Endothelial cell (in vitro differentiated cells): ENCODE data around the gene NEURL1. TPM values are rescaled to one million over a fixed set of nuclear protein-coding genes. Genes with fewer than 3 reads are reported as not detected.

Source experiments
- DNase-seq: peaks from one replicate; pipeline ENCODE4 v3.0.0; 2021; ENCODE audit warnings: low spot score
- H3K27ac Mint-ChIP-seq: one replicate; pipeline ENCODE4 v1.8.0; 2021; ENCODE audit warnings: mixed read lengths, inconsistent platforms; ENCODE audit not compliant: unreplicated experiment
- H3K27me3 Mint-ChIP-seq: one replicate; pipeline ENCODE4 v1.8.0; 2021; ENCODE audit warnings: mild to moderate bottlenecking, moderate library complexity, mixed read lengths, inconsistent platforms; ENCODE audit not compliant: unreplicated experiment
- H3K36me3 Mint-ChIP-seq: one replicate; pipeline ENCODE4 v1.8.0; 2021; ENCODE audit warnings: mild to moderate bottlenecking, low read depth, mixed read lengths, inconsistent platforms; ENCODE audit not compliant: unreplicated experiment
- H3K4me1 Mint-ChIP-seq: one replicate; pipeline ENCODE4 v1.8.0; 2021; ENCODE audit warnings: mild to moderate bottlenecking, mixed read lengths, inconsistent platforms; ENCODE audit not compliant: unreplicated experiment
- H3K4me3 Mint-ChIP-seq: one replicate; pipeline ENCODE4 v1.8.0; 2021; ENCODE audit warnings: mild to moderate bottlenecking, mixed read lengths, inconsistent platforms; ENCODE audit not compliant: unreplicated experiment
- H3K9me3 Mint-ChIP-seq: one replicate; pipeline ENCODE4 v1.8.0; 2021; ENCODE audit warnings: mixed read lengths, inconsistent platforms; ENCODE audit not compliant: unreplicated experiment
- total RNA-seq: library from RNA; stranded (reverse); fragmentation: NEBNext Ultra II Directional; extraction: Animal tissue kit (Norgen Biotek cat#: 25700); gene quantifications from one replicate; pipeline ENCODE4 v1.2.1, GENCODE V29; 2021; ENCODE audit not compliant: unreplicated experiment
- TF ChIP-seq, protein P1 (sequence below): fragments of 200-600 bp; sonication (generic); IDR thresholded peaks from one replicate; pipeline ENCODE4 v1.5.0; 2021; ENCODE audit warnings: antibody characterized with exemption; ENCODE audit not compliant: unreplicated experiment

The NEURL1 gene
- total RNA-seq, 1 donor from 2014 or later: 0.69 TPM

DNA sequence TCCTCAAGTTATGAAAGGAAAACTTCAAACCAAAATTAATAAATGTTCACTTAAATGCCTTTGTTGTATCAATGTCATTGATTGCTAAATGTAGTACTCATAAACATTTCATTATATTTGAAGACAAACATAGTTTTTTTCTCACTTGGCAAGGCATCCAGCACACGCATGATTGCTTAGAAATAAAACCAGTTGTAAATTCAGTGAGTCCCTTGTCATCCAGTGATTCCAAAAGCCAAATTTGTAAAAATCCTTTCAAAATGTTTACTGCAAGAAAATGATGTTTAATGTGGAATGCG is 6.1 kb upstream of the NEURL1 start:
- Mint-ChIP-seq H3K9me3 (no peaks in the 10 kb centered on the region), H3K4me1 (no peaks in the 10 kb centered on the region), H3K27ac (no peak overlapping the region), H3K4me3 (no peak overlapping the region), H3K36me3 (no peaks in the 10 kb centered on the region), H3K27me3 (peaks cover 3% of the 10 kb centered on the region)
- no peak for DNase-seq
- TF ChIP-seq, protein P1, sequence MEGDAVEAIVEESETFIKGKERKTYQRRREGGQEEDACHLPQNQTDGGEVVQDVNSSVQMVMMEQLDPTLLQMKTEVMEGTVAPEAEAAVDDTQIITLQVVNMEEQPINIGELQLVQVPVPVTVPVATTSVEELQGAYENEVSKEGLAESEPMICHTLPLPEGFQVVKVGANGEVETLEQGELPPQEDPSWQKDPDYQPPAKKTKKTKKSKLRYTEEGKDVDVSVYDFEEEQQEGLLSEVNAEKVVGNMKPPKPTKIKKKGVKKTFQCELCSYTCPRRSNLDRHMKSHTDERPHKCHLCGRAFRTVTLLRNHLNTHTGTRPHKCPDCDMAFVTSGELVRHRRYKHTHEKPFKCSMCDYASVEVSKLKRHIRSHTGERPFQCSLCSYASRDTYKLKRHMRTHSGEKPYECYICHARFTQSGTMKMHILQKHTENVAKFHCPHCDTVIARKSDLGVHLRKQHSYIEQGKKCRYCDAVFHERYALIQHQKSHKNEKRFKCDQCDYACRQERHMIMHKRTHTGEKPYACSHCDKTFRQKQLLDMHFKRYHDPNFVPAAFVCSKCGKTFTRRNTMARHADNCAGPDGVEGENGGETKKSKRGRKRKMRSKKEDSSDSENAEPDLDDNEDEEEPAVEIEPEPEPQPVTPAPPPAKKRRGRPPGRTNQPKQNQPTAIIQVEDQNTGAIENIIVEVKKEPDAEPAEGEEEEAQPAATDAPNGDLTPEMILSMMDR: no peak

DNA sequence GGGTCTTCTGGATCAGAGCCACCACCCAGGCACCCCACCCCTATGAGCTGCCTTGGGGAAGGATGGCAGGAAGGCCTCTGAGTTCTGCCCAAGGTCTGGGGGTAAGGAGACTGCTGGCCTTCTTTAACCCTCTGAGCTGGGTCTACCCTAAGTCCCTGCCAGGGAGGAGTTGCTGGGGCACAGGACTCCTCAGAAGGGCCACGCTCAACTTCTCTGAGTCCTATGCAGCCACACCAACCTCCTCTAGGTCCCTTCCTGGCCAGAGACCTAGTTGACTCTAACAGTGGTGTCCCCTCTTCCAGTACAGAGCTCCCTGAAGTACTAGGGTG is 2.6 kb upstream of the NEURL1 start:
- TF ChIP-seq, protein P1: no peak
- H3K4me3 Mint-ChIP-seq: no peak overlapping the region
- H3K9me3 Mint-ChIP-seq: no peaks in the 10 kb centered on the region
- no peaks in the 10 kb centered on the region for H3K36me3 Mint-ChIP-seq
- DNase-seq: no peak
- no peak overlapping the region for H3K27ac Mint-ChIP-seq
- peaks cover 13% of the 10 kb centered on the region for H3K4me1 Mint-ChIP-seq
- H3K27me3 Mint-ChIP-seq: peaks cover 13% of the 10 kb centered on the region

GRCh38 chr10:103491729-103492364 is 1.7 kb upstream of the NEURL1 start:
- no peaks in the 10 kb centered on the region for H3K36me3 Mint-ChIP-seq
- H3K27ac Mint-ChIP-seq: peak overlapping the region; percentile 9
- TF ChIP-seq, protein P1: no peak
- peaks cover 13% of the 10 kb centered on the region for H3K4me1 Mint-ChIP-seq
- H3K4me3 Mint-ChIP-seq: peak overlapping the region; percentile 74
- H3K9me3 Mint-ChIP-seq: no peaks in the 10 kb centered on the region
- no peak for DNase-seq
- peaks cover 13% of the 10 kb centered on the region for H3K27me3 Mint-ChIP-seq

DNA sequence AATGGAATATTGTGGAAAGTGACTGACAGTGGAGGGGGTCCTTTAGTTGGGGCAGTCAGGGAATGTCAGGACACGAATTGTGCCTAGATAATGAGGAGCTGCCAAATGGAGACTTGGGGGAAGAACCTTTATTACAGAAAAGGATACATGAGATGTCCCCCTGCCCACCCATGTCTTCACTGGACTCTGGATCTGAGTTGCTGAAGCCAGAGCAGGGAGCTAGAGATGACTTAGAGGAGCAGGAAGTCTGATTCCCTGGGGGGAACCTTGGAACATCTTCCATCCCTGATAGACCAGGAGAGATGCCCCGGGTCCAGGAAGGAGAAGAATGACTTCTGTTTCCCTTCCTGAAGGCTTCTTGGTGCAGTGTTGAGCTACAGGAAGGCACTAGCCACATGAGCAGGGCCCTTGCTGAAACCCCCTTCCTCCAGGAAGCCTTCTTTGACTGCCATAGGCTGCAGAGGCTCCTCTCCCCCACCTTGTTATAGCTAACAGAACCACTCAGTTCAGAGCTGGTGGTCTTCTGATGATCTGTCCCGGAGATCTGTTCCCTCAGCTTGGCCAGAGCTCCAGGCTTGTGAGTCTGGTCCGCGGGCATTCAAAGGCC is 747 bp upstream of the NEURL1 start:
- Mint-ChIP-seq H3K27ac (no peak overlapping the region), H3K36me3 (no peaks in the 10 kb centered on the region), H3K9me3 (no peaks in the 10 kb centered on the region), H3K4me3 (peak overlapping the region; percentile 74), H3K27me3 (peaks cover 13% of the 10 kb centered on the region), H3K4me1 (peaks cover 13% of the 10 kb centered on the region)
- no peak for DNase-seq
- TF ChIP-seq, protein P1: no peak
